ENCODE data around the gene TAF4B. TPM values are rescaled to one million over a fixed set of nuclear protein-coding genes. Genes with fewer than 3 reads are reported as not detected.

The TAF4B gene
- total and polyA plus RNA-seq, 9 of the 15 experiments (the other 6 are each of a cell fraction or from before 2014, with no cell fraction given): 4.5 to 25.3 (median 20.5) TPM

- TF ChIP-seq ZNF408 (CRISPR knock-in tag; IDR thresholded peaks at IDR 0.05; ENCODE audit: low read depth): no peak
- no peak for TF ChIP-seq MEIS2 (IDR thresholded peaks at IDR 0.05; ENCODE audit: partially characterized antibody)
- TF ChIP-seq ARHGAP35 (IDR thresholded peaks at IDR 0.05; ENCODE audit: partially characterized antibody): no peak
- TF ChIP-seq BCOR (IDR thresholded peaks at IDR 0.05): peak; percentile 93
- TF ChIP-seq, protein P1, sequence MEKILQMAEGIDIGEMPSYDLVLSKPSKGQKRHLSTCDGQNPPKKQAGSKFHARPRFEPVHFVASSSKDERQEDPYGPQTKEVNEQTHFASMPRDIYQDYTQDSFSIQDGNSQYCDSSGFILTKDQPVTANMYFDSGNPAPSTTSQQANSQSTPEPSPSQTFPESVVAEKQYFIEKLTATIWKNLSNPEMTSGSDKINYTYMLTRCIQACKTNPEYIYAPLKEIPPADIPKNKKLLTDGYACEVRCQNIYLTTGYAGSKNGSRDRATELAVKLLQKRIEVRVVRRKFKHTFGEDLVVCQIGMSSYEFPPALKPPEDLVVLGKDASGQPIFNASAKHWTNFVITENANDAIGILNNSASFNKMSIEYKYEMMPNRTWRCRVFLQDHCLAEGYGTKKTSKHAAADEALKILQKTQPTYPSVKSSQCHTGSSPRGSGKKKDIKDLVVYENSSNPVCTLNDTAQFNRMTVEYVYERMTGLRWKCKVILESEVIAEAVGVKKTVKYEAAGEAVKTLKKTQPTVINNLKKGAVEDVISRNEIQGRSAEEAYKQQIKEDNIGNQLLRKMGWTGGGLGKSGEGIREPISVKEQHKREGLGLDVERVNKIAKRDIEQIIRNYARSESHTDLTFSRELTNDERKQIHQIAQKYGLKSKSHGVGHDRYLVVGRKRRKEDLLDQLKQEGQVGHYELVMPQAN (IDR thresholded peaks at IDR 0.05; ENCODE audit: borderline replicate concordance): no peak
- TF ChIP-seq MCM2 (IDR thresholded peaks at IDR 0.05; ENCODE audit: low read depth): no peak
- no peak for TF ChIP-seq ZNF584 (CRISPR knock-in tag; IDR thresholded peaks at IDR 0.05; ENCODE audit: low read depth)
- TF ChIP-seq, protein P2, sequence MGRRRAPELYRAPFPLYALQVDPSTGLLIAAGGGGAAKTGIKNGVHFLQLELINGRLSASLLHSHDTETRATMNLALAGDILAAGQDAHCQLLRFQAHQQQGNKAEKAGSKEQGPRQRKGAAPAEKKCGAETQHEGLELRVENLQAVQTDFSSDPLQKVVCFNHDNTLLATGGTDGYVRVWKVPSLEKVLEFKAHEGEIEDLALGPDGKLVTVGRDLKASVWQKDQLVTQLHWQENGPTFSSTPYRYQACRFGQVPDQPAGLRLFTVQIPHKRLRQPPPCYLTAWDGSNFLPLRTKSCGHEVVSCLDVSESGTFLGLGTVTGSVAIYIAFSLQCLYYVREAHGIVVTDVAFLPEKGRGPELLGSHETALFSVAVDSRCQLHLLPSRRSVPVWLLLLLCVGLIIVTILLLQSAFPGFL (CRISPR knock-in tag; IDR thresholded peaks at IDR 0.05): no peak
- no peak for TF ChIP-seq XRCC5 (IDR thresholded peaks at IDR 0.05; ENCODE audit: low read depth, low read length)
- TF ChIP-seq ZNF134 (CRISPR knock-in tag; conservative IDR thresholded peaks at IDR 0.05): no peak
- no peak for TF ChIP-seq TCF3 (CRISPR knock-in tag; IDR thresholded peaks at IDR 0.05)
- TF ChIP-seq L3MBTL2 (IDR thresholded peaks at IDR 0.05): no peak
- no peak for TF ChIP-seq FOXA3 (CRISPR knock-in tag; conservative IDR thresholded peaks at IDR 0.05 in 1 of 2, IDR thresholded peaks at IDR 0.05 in 1 of 2)
- TF ChIP-seq, protein P3, sequence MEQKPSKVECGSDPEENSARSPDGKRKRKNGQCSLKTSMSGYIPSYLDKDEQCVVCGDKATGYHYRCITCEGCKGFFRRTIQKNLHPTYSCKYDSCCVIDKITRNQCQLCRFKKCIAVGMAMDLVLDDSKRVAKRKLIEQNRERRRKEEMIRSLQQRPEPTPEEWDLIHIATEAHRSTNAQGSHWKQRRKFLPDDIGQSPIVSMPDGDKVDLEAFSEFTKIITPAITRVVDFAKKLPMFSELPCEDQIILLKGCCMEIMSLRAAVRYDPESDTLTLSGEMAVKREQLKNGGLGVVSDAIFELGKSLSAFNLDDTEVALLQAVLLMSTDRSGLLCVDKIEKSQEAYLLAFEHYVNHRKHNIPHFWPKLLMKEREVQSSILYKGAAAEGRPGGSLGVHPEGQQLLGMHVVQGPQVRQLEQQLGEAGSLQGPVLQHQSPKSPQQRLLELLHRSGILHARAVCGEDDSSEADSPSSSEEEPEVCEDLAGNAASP (IDR thresholded peaks at IDR 0.05): no peak
- TF ChIP-seq EP400 (IDR thresholded peaks at IDR 0.05): no peak
- TF ChIP-seq DIDO1 (tag; IDR thresholded peaks at IDR 0.05; ENCODE audit: low read depth): no peak
- no peak for TF ChIP-seq XRCC4 (IDR thresholded peaks at IDR 0.05; ENCODE audit: extremely low read depth, insufficient read depth, insufficient read length)
- no peak for TF ChIP-seq DMBX1 (CRISPR knock-in tag; IDR thresholded peaks at IDR 0.05; ENCODE audit: borderline replicate concordance)
- TF ChIP-seq BRD4 (IDR thresholded peaks at IDR 0.05): no peak
- no peak for TF ChIP-seq MXI1 (IDR thresholded peaks at IDR 0.05; ENCODE audit: low read depth, low read length)
These were observed 135.8 kb downstream of the TAF4B start (continued) for GRCh38 chr18:26362021-26362420.
